PC-9 (cell line): ENCODE data around the gene TNK2. TPM values are rescaled to one million over a fixed set of nuclear protein-coding genes. Genes with fewer than 3 reads are reported as not detected.

Experiments used
- BruUV-seq: library from RNA; stranded (reverse); fragments of 400-500 nt; replicated peaks from 2 replicates; lab custom pipeline; 2021; lab: Mats Ljungman, UMichigan
- CTCF ChIA-PET: fragments of 300-600 bp; sonication (Branson Sonifier 250); formaldehyde crosslinking; loops from one replicate; lab custom pipeline; 2022; ENCODE audit warnings: antibody characterized with exemption; lab: Charles Lee
- POLR2A ChIA-PET: fragments of 300-600 bp; sonication (Branson Sonifier 250); formaldehyde crosslinking; loops from one replicate; lab custom pipeline; 2022; ENCODE audit warnings: antibody characterized with exemption; ENCODE audit not compliant: unreplicated experiment; lab: Charles Lee
- DNase-seq, 2 experiments: peaks; one replicate each; pipeline versions ENCODE4 v3.0.0 to v3.0.0-alpha.2; 2015 to 2022; ENCODE audit warnings: mixed read lengths in 1 of 2
- H2AFZ ChIP-seq: fragments of 200-600 bp; sonication (generic); 2 replicates; pipeline ENCODE4 v1.8.1; 2017; ENCODE audit warnings: antibody characterized with exemption
- H3F3A ChIP-seq: fragments of 200-600 bp; sonication (generic); 2 replicates; pipeline ENCODE4 v1.8.1; 2017; ENCODE audit warnings: antibody characterized with exemption, mild to moderate bottlenecking, low read depth; ENCODE audit not compliant: insufficient read depth
- H3K27ac ChIP-seq: fragments of 200-600 bp; sonication (generic); 2 replicates; pipeline ENCODE4 v1.6.1; 2016; ENCODE audit warnings: mixed run types
- H3K27me3 ChIP-seq: fragments of 200-600 bp; sonication (generic); 2 replicates; pipeline ENCODE4 v1.6.1; 2016; ENCODE audit warnings: low read depth, mixed run types; ENCODE audit not compliant: insufficient read depth
- H3K36me3 ChIP-seq: fragments of 200-600 bp; sonication (generic); 2 replicates; pipeline ENCODE4 v1.6.1; 2016; ENCODE audit warnings: low read depth, mixed run types
- H3K4me1 ChIP-seq: fragments of 200-600 bp; sonication (generic); replicated peaks from 2 replicates; pipeline ENCODE4 v1.6.1; 2016; ENCODE audit warnings: mixed run types; ENCODE audit not compliant: insufficient read depth
- H3K4me2 ChIP-seq: fragments of 200-600 bp; sonication (generic); 2 replicates; pipeline ENCODE4 v1.6.1; 2017; ENCODE audit warnings: mixed run types
- H3K4me3 ChIP-seq: fragments of 200-600 bp; sonication (generic); 2 replicates; pipeline ENCODE4 v1.6.1; 2016; ENCODE audit warnings: mixed run types
- H3K79me2 ChIP-seq: fragments of 200-600 bp; sonication (generic); 2 replicates; pipeline ENCODE4 v1.6.1; 2017; ENCODE audit warnings: low read depth, mixed run types
- H3K9me2 ChIP-seq: fragments of 200-600 bp; sonication (generic); 2 replicates; pipeline ENCODE4 v1.8.1; 2017; ENCODE audit warnings: mild to moderate bottlenecking; ENCODE audit not compliant: insufficient read depth
- H3K9me3 ChIP-seq: fragments of 200-600 bp; sonication (generic); 2 replicates; pipeline ENCODE4 v1.8.1; 2016; ENCODE audit warnings: low read depth; ENCODE audit not compliant: insufficient read depth
- H4K20me1 ChIP-seq: fragments of 200-600 bp; sonication (generic); 2 replicates; pipeline ENCODE4 v1.8.1; 2017; ENCODE audit not compliant: insufficient read depth
- EZH2 ChIP-seq: fragments of 200-600 bp; sonication (generic); IDR thresholded peaks from 2 replicates; pipeline ENCODE4 v1.8.0; 2017; ENCODE audit warnings: antibody characterized with exemption, low read depth
- intact Hi-C: fragments of 100-400 bp; cut with micrococcal nuclease; formaldehyde crosslinking; loops from one replicate; pipeline ENCODE4 v1.10.0; 2022; ENCODE audit not compliant: unreplicated experiment
- total RNA-seq: library from RNA; stranded (reverse); gene quantifications from 2 replicates; pipeline ENCODE4 v1.2.3, GENCODE V29; 2021
- TF ChIP-seq, protein P1 (sequence below): fragments of 200-600 bp; sonication (generic); conservative IDR thresholded peaks from 2 replicates; pipeline ENCODE4 v1.6.1; 2017; ENCODE audit warnings: mixed run types, antibody characterized with exemption, mild to moderate bottlenecking, moderate library complexity

TNK2 gene
- total RNA-seq, 1 experiment from 2014 or later: 118 TPM

DNA sequence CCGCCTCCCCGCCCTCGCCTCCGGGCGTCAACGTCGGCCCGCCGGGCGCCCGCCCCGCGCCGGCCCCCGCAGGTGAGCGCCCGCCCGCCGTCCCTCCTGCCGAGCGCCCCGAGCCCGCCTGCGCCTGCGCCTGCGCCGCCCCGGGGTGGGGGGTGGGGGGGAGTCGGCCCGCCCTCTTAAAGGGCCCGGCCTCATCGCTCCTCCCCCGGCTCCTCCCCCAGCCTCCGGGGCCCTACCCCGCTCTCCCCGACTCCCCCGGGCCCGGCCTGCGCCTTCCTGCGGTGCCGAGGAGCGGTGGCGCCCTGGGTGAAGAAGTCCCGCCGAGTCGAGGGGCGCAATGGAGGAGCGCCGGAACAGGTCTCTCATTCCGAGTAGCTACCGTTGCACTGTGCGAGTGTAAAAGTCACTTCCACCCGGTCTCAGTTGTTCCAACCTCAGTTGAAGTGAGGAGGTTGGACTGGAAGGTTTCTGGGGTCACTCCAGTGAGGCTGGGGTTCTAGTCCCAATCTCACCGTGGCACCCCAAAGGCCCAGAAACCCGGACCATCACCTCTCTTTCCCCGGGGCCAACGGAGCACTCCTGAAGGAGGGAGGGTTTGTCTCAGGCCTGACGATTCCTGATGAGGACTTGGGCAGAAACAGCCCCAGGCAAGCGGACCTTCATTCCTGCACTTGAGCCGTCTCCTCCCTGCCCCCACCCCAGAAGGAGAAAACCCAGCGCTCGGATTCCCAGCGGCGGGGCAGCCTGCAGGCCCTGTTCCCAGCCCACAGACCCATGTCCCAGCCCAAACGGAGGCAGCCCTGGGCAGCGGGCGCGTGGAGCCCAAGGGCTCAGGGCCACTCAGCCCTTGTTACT lies 1.5 kb upstream of the TNK2 start:
- ChIA-PET POLR2A (interaction anchor here (0.5 to 0.6 kb wide), 2 partner anchors 755 to 1933 kb away, joined by 3 to 4 read pairs; no protein-coding TSS in a partner anchor), CTCF (interaction anchor here (0.6 kb wide), 1 partner anchor 48 kb away, joined by 4 read pairs; no protein-coding TSS in a partner anchor)
- H3F3A ChIP-seq: peaks cover 65% of the 10 kb centered on the region
- intact Hi-C loops: loop anchor here (5.0 kb wide), 1 partner anchor 353 kb away; no protein-coding TSS in a partner anchor
- peak overlapping the region; percentile 56 for H3K4me3 ChIP-seq
- no peaks in the 10 kb centered on the region for H3K36me3 ChIP-seq
- H3K9me3 ChIP-seq: no peaks in the 10 kb centered on the region
- no peaks in the 10 kb centered on the region for H3K9me2 ChIP-seq
- H3K27ac ChIP-seq: no peak overlapping the region
- H4K20me1 ChIP-seq: peaks cover 7% of the 10 kb centered on the region; the same call in 1 of the 2 replicates
- TSS peak; percentile 57 for BruUV-seq
- H3K4me1 ChIP-seq: peaks cover 68% of the 10 kb centered on the region
- H2AFZ ChIP-seq: peak overlapping the region; percentile 80
- TF ChIP-seq, protein P1, sequence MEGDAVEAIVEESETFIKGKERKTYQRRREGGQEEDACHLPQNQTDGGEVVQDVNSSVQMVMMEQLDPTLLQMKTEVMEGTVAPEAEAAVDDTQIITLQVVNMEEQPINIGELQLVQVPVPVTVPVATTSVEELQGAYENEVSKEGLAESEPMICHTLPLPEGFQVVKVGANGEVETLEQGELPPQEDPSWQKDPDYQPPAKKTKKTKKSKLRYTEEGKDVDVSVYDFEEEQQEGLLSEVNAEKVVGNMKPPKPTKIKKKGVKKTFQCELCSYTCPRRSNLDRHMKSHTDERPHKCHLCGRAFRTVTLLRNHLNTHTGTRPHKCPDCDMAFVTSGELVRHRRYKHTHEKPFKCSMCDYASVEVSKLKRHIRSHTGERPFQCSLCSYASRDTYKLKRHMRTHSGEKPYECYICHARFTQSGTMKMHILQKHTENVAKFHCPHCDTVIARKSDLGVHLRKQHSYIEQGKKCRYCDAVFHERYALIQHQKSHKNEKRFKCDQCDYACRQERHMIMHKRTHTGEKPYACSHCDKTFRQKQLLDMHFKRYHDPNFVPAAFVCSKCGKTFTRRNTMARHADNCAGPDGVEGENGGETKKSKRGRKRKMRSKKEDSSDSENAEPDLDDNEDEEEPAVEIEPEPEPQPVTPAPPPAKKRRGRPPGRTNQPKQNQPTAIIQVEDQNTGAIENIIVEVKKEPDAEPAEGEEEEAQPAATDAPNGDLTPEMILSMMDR: no peak
- TF ChIP-seq EZH2: no peak
- no peaks in the 10 kb centered on the region for H3K27me3 ChIP-seq
- H3K79me2 ChIP-seq: peaks cover 27% of the 10 kb centered on the region
- peak overlapping the region; percentile 78 for H3K4me2 ChIP-seq
- DNase-seq: peak; percentile 58 to 92

DNA sequence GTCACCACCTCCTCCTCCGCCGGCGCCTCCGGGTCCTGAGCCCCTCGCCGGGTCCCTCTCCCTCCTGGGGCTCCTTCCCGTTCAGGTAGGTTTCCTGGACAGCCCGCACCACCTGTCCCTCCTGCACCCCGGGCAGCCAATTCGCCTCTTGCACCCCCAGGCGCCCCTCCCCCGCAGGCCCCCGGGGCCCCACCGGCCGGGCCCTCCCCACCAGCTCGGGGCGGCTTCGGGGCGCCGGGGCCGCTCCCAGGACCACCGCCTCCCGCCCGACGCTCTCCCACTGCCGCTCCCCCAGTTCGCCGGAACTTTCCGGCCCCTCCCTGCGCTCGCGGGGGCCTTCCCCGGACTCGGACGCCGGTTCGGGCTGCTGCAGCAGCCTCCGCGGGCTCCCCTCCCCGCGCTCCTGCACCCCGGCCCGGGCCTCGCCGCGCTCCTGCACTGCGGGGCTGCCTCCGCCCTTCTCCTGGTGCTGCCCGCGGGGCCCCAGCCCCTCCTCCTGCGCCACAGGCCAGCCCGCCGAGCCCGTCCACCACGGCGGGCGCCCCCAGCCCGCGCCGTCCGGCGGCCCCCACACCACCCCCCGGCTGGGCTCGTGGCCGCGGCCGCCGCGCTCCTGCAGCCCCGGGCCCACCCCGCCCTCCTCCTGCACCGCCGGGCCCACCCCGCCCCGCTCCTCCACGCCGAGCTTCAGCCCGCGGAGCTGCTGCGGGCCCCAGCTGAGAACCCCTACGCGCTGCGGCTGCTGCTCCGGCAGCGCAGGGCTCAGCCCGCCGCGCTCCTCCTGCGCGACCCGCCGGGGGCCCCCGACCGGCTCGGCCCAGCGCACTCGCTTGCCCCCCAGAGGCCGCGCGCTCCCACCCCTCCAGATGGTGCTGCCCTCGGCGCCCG lies 587 bp upstream of the TNK2 start:
- H3K4me3 ChIP-seq: peak overlapping the region; percentile 63
- peaks cover 7% of the 10 kb centered on the region; the same call in 1 of the 2 replicates for H4K20me1 ChIP-seq
- H3K27me3 ChIP-seq: no peaks in the 10 kb centered on the region
- intact Hi-C loops: no loop called here
- POLR2A ChIA-PET: interaction anchor here (0.6 kb wide), 1 partner anchor 199 kb away, joined by 3 read pairs; no protein-coding TSS in a partner anchor
- no peaks in the 10 kb centered on the region for H3K36me3 ChIP-seq
- peak overlapping the region; percentile 93 for H3K4me2 ChIP-seq
- peak overlapping the region; percentile 63 for H2AFZ ChIP-seq
- H3K27ac ChIP-seq: no peak overlapping the region
- TF ChIP-seq, protein P1: no peak
- H3K79me2 ChIP-seq: peaks cover 35% of the 10 kb centered on the region
- BruUV-seq: no TSS peak
- peaks cover 56% of the 10 kb centered on the region for H3F3A ChIP-seq
- peaks cover 62% of the 10 kb centered on the region for H3K4me1 ChIP-seq
- no peak for DNase-seq
- no peaks in the 10 kb centered on the region for H3K9me2 ChIP-seq
- H3K9me3 ChIP-seq: no peaks in the 10 kb centered on the region
- CTCF ChIA-PET: interaction anchor here (0.6 kb wide), 1 partner anchor 47 kb away, joined by 4 read pairs; no protein-coding TSS in a partner anchor

DNA sequence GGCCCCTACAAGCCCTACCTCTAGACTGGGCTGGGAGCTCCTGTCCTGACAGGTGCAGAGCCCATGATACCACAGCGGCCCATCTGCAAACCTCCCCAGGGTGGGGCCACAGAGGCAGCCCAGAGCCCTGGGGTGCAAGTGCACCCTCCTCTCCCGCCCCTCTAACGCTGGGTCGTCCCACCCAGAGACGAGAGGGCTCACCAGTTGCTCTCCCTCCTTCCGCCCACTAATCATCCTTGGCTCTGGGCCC lies 742 bp downstream of the TNK2 start:
- POLR2A ChIA-PET: interaction anchor here (0.5 to 0.6 kb wide), 2 partner anchors 10 to 1232 kb away, joined by 5 to 6 read pairs; no protein-coding TSS in a partner anchor
- peak overlapping the region; percentile 93 for H3K4me2 ChIP-seq
- H3K79me2 ChIP-seq: peaks cover 48% of the 10 kb centered on the region
- no TSS peak for BruUV-seq
- peak overlapping the region; percentile 63; the same call in 1 of the 2 replicates for H3K4me3 ChIP-seq
- intact Hi-C loops: loop anchor here (1.0 kb wide), 1 partner anchor 10 kb away; no protein-coding TSS in a partner anchor
- no peak overlapping the region for H3K27ac ChIP-seq
- no peaks in the 10 kb centered on the region for H3K36me3 ChIP-seq
- no peak for DNase-seq
- peaks cover 7% of the 10 kb centered on the region; the same call in 1 of the 2 replicates for H4K20me1 ChIP-seq
- TF ChIP-seq, protein P1: no peak
- no peak for TF ChIP-seq EZH2
- CTCF ChIA-PET: interaction anchor here (0.6 to 1.5 kb wide), 5 partner anchors 13 to 826 kb away, joined by 3 to 11 read pairs (median 4); no protein-coding TSS in a partner anchor
- no peaks in the 10 kb centered on the region for H3K9me3 ChIP-seq
- H3K4me1 ChIP-seq: peaks cover 60% of the 10 kb centered on the region
- H3F3A ChIP-seq: peaks cover 49% of the 10 kb centered on the region
- no peaks in the 10 kb centered on the region for H3K9me2 ChIP-seq
- no peaks in the 10 kb centered on the region for H3K27me3 ChIP-seq
- no peak overlapping the region for H2AFZ ChIP-seq
